Left forelimb (tissue), 1 donor: ENCODE data around the gene HHLA2.

ENCODE experiments used
- DNase-seq: peaks from one replicate; pipeline ENCODE4 v3.0.0-alpha.2; 2018; ENCODE audit warnings: low spot score

Gene HHLA2

DNA sequence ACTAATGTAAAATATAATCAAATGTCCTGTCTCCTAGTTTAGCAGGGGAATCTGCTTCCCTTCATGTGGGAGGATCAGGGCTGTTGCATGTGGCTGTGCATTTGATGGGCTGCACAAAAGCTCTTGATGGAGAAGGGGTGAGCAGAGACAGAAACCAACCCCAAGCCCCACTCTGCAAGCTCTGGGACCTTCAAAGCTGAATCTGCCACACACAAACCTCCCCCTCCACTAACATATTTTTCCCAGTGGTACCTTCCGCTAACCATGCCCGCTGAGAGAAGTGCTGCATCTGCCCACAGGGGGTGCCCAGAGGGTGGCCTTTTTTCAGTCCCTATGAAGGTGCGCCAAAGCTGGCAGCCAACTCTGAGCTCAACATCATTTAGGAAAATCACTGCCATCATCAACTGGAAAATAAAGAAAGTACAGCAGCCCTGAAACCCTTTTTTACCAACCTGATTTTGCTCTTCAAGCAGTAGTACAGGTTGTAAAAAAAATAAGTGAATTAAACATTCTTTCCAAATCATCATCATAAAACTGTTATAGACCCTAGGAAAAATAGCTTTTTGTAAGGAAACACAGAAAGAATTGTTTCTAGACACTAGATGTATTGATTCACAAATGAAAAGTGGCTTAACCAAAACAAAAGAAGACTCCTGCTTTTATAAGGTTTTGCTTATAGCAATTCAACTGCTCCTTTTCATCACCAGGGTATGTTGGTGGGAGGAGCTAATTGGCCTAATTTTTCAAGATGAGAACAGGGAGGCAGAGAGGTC lies 97.0 kb downstream of the HHLA2 start:
- no peak for DNase-seq

DNA sequence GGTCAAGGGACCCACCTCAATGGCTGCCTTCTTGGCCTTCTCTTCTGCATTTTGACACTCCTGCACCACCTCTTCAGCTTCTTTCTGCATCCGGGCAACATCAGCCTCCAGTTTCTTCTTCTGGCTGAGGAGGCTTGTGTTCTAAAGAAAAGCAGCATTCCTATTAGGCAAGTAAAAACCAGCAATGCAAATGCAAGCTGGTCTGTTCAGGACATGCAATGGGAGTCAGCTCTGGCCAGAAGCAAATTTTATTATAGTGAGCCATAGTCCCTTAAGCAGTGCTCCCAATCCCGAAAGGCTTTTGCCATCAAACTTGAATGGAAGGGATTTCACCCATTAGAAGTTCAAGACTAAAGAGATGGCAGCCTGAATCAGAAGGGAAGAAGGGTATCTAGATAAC lies 97.7 kb downstream of the HHLA2 start:
- DNase-seq = no peak

DNA sequence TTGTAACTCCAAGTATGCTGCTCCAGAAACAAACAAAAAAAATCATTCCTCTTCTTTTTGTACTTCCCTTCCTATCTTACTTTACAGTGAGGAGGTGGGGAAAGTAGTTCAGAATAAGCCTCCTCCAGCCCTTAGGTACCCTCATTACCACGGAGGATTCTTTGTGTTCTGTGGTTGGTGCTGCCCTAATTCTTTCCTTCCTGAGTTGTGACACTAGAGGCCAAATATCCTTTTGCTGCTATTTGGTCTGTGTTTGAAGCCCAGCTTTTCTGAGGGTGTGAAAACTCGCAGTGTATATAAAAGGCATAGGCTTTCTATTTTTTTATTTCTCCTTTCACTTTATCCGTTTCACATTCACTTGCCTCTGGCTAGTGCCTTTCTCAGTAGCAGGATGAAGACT lies 98.2 kb downstream of the HHLA2 start:
- DNase-seq = no peak

DNA sequence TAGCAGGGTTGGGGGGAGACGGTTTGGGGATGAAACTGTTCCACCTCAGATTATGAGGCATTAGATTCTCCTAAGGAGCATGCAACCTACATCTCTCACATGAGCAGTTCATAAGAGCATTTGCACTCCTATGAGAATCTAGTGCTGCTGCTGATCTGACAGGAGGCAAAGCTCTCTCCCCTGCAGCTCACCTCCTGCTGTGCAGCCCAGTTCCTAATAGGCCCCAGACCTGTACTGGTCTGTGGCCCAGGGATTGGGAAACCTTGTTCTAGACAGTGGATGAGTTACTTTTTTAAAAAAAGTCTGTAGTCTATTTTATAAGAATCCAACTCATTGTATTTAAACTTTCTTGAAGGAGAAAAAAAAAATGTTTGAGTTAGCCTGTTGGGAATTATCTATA lies 100.0 kb downstream of the HHLA2 start:
- DNase-seq = no peak

DNA sequence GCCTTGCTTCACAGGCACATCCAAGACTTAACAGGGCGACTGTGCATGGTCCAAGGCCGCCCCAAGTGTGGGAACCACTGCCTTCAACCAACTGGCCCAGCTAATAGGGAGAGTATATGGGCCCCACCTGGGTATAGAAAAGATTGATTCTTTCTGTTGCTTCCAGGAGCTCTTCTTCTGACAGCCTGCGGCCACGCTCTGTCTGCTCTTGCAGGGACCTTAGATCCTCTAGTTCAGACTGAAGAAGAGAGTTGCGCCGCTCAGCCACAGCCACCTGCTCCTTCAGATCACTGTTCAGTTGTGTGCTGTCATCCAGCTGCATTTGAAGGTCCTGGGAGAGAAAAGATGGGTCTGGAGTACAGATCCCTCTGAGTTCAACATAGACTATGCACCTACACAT lies 102.2 kb downstream of the HHLA2 start:
- no peak for DNase-seq

DNA sequence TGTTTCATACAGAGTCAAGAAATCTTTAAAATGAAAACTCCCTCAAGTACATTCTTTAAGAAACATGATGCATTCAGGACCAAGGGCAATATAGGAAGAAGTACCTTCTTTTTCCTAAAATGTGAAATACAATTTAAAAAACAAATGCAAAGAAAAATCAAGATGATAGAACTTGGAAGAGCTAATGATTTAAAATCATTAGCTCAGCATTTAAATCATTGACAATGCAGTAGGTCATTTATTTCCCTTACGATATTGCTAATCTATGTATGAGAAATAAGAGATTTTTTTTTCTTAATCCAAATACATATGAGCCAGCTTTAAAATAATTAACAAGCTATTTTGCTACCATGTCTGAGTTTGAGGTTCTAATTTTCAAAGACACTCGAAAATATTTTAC lies 105.5 kb downstream of the HHLA2 start:
- DNase-seq = no peak

DNA sequence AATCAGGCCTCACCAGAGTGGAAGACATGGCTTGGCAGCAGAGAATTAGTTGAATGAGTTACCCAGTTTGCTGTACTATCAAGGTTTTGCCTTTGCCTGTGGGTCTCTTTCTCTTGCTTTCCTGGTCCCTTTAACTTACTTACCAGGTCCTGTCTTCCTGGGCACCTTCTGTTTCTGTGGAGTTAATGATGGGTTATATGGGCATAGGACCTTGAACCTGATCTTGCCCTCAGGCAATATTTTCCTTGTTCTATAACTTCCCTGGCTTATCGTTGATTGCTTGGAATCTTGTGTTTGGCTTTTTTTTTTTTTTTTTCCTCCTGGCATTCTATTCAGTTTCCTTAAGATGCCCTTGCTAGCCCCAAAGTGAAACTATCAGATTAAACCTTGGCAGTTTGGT lies 106.8 kb downstream of the HHLA2 start:
- DNase-seq = no peak

DNA sequence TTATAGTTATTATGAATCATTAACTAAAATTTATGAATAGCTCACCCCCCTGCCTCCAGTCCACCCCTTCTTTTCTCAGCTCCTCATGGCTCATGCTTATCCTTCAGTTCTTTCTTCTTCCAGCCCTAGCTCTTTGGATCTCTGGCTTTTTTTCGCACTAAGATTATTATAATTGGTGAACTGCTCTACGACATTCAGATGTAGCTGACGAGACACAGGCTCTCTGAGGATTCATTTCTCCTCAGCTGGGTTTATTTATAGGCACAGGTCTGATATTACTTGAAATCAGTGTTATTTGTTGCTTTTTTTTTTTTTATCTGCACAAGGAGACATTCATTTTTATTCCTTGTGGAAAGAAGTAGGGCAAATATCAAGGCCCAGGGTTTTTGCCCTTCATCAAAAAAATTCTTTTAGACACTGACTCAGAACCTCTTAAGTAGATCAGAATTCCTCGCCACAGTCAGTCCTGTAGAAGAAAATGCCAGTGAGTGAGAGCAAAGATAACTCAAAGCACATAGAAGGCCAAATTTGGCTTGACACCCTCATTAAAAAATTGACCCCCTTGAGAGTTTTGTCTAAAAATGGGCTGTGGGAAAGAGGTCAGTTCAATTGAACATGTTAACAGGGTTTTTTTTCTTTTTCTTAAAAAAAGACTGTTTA lies 107.5 kb downstream of the HHLA2 start:
- no peak for DNase-seq

DNA sequence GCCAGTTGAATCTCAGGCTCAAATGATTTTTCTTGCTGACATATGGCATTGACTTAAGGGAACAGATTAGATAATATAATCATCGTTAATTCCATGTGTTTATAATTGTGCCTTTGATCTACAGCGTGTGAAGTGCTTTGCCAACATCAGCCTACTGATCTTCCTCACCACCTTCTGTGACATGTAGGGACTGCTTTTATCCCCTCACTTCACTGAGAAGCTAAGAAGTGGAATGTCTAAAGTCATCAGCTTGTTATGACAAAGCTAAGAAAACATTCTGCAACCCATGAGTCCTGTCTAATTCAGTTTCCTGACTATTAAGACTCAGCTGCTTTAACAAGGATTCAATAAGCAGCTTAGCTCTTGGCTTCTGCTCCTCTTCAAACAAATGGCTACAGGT lies 108.0 kb downstream of the HHLA2 start:
- no peak for DNase-seq

DNA sequence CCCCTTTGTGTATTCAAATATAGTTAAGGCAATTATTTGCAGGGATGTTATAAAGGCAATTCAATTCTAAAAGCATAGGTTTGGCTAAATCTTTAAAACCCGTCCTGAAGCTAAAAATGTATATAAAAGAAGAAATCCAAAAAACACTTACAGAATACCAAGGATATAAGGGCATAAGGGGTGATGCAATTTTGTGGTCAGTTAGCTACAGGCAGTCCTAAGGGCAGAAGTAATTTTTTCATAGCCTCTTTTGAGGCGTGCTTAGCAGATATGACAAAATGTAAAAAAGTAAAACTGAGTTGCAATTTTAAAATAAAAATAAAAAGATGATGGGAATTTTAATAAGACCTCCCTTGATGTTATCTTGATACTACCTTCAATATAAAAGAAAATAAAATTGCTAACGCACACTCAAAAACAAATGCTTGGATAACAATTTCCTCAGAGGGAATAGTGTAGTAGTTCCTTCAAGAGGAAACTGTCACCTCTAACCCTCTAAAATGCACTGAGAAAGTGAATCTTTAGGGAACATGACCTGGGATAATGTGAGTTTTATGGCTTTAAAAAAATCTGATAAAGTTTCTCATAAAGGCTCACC lies 109.8 kb downstream of the HHLA2 start:
- DNase-seq = no peak

DNA sequence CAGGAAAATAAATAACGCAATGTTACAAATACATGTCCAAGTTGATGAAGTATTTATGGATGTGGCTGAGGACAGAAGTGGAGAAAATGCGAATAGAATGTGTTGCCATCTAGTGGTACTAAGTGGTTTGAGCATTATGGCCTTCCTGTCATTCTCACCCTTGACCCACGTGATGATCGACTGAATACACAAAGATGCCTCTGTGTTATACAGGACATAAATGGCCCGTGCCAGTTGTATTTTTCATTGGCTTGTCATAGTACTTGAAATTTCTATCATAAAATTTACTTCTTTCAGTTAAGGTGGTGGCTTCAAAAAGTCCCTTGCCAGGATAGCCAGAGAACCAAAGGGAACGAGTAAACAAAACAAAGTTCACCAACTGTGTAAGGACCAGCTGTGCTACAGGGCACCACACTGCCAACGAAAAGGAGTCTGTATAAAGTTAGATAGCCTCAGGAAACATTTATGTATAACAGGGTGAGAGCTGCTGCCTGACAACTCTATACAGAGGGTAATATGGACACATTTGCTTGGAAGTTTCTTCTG lies 110.4 kb downstream of the HHLA2 start:
- DNase-seq = no peak

DNA sequence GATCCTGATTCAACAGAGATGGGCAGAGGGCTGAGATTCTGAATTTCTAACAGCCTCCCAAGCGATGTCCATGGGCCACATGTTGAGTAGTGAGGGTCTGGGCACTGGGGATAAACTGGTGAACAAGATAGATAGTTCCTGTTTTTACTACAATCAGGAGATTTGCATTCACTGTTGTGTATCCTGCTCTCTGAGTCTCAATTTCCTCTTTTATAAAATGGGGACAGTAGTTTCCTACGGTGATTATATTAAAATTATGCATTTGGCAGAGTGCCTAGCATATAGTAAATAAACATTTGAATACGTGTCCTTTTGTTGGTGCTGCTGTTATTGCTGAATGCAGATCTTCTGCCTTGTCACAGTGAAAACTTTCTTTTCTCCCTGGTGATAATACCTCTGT lies 111.5 kb downstream of the HHLA2 start:
- no peak for DNase-seq

DNA sequence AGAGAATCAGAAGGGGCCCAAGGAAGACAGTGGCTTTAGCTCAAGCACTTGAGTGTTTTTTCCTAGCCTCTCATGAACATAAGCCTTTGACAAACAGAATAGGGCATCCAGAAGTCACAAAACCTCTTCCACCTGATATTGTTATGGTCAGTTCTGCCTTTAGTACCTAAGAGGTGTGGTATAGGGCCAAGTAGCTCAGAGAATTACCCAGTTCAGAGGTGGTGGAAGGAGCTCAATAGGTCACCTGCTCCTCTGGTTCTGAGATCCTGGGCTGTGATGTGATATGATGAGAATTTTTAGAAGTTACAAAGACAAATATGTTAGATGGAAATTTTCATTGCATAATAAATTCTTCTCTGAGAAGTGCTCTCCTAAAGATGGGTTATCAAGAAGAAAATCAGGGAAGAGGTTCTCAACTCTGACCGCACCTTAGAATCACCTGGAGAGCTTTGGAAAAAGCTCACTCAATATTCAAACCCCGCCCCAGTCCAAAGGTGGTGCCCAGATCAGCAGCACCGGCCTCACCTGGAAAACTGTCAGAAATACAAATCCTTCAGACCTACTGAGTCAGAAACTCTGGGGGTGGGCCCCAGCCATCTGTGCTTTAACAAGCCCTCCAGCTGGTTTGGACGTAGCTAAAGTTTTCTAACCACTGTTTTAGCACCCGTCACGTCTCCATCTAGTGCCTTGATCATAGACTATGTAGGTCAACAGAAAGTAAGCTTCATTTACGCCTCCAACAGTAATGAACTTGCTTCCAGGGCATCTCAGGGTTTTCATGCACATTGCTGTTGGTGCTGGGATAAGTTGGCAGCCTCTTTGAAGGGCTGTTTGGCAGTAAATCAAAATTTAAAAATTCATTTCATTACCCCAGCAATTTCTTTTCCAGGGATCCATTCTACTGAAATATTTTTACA lies 112.8 kb downstream of the HHLA2 start:
- no peak for DNase-seq

DNA sequence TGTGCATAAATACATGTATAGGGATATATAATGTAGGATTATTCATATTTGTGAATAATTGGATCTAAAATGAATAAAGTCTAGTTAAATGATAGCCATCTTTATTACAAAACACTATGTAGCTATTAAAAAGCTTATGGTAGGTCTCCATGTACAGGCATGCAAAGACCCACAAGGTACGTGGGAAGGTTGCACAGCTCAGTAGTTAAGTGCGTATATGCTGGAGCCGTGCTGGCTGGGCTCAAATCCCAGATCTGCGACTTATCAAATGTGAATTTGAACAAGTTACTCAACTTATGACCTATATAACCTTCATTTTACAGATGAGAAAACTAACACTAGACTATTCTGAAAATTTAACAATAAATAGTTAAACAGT lies 113.4 kb downstream of the HHLA2 start:
- no peak for DNase-seq

DNA sequence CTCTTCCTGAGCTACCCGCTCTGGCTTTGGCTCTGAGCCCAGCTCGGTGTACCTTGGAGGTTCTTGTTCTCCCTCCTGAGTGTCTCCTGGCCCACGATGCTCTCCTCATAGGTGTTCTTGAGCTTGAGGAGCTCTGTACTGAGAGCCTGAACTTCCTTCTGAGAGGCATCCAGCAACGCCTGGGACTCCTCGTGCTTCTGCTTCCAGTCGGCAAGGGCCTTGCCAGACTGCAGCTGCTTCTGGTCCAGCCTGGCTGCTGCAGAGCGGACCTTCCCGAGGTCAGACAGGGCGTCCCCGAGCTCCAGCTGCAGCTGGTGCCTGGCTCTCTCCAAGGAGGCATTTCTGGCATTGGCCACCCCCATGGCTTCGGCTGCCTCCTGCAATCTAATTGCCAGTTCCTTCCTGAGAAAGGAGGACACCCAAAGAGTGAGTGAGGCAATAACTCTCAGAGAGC lies 114.2 kb downstream of the HHLA2 start:
- no peak for DNase-seq

DNA sequence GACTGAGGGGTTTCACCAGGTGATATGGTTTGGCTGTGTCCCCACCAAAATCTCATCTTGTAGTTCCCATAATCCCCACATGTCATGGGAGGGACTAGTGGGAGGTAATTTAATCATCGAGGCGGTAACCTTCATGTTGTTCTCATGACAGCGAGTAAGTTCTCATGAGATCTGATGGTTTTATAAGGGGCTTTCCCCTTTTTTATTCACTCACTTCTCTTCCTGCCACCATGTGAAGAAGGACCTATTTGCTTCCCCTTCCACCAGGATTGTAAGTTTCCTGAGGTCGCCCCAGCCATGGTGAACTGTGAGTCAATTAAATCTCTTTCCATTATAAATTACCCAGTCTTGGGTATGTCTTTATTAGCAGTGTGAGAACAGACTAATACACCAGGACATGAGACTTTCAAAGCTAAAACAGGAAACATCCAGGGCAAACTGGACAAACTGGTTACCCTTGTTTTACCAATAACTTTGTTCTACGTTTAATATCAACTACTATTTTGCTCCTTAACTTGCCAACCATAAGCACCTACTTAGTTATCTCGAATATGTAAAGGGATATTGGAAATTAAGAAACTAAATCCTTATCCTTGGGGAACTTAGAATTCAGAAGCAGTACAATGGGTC lies 115.9 kb downstream of the HHLA2 start:
- no peak for DNase-seq

DNA sequence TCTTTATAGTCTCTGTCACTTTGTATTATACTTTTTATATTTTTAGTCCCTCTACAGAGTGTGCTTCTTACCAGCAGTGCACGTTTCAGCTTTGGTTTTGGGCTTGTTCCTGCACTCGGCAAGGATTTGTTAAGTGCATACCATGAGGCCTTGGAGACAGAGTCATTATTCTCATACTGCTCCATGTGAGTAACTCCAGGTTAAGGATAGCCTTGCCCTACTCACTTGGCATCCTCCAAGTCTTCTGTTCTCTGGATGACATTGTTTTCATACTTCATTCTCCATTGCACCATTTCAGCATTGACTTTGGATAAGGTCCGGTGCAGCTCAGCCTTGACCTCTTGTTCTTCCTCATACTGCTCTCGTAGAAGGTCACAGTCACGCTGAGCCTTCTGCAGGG lies 117.7 kb downstream of the HHLA2 start:
- no peak for DNase-seq

DNA sequence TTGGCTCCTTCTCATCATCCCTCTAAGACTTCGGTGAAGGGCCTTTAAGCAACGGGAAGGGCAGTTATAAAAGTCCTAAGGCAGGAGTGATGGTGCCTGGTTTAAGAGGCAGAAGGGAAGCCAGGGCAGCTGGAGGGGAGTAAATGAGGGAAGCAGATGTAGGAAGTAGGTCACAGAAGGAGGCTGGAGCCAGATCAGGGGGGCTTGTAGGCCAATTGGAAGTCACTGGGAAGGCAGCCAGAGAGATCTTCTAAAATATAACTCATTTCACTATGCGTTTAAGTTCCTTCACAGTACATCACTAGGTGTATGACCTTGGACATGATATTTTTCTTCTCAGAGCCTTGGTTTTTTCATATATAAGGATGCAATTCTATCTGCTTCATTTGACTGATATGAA lies 119.3 kb downstream of the HHLA2 start:
- DNase-seq = no peak

DNA sequence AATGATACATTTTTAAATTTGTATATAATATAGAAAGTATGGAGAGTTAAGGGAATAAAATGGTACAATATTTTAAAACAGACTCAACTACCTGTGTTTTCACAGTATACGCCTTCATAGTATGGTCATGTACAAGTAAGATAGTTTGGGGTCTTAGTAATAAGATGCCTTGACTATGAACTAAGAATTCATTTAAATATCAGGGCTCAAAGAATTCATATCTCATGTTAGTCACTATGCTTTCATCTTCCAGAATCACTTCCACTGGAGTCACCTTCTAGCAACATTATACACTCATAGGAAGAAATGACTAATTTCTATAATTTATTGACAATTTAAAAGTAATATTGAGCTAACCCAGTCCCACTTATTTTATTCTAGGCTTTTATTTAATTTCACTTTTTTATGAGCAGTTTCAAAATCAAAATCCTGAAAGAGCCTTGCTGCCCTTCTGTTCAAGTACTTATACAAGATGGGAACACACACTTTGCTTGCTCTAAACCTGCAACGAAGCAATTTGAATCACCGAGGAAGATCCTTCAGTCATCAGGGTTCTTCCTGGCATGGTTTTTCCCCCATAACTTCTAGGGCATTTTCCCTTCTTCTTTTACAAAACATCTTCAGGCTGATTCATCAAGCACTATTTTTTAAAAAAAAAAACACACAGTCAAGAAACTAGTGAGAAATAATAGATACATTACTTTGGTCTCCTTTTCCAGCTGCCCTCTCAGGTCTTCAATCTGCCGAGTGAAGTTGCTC lies 119.9 kb downstream of the HHLA2 start:
- no peak for DNase-seq

DNA sequence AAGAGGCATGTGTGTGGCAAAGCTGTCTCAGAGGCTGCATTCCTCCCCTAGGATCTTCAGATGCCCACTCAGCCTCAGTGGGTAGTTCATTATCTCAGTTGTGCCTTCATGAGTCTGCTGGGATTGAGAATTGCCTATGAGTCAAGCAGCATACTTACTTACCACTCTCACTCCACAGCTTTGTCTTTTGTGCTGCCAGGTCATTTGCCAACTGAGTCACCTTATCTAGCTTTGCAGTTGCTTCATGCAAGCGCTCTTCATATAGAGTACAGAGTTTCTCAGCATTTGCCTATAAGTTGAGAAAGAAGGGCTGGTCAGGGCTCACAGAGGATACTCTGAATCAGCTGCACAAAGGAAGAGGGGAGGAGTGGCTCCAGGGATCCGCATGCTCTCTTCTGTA lies 124.6 kb downstream of the HHLA2 start:
- DNase-seq = no peak
